GM19043 (cell line): Measurements from ENCODE around the gene OR5M8.

ENCODE experiments used
- ATAC-seq: cut with Tn5 transposase; IDR thresholded peaks from one replicate; pipeline ENCODE4 v1.9.1; 2021; ENCODE audit warnings: low read depth; ENCODE audit not compliant: unreplicated experiment

Gene OR5M8

GRCh38 chr11:56491270-56491669 lies at the start of gene OR5M8:
Gene OR5M8 (minus strand): TSS chr11:56491370. CDS start chr11:56491370, 0 bp downstream.
- ATAC-seq, result no peak

- no peak for ATAC-seq
These were observed 42.0 kb upstream of the OR5M8 start for GRCh38 chr11:56533054-56533740.

GRCh38 chr11:56531856-56532255 lies 40.7 kb upstream of the OR5M8 start:
- no peak for ATAC-seq

GRCh38 chr11:56522008-56522407 lies 30.8 kb upstream of the OR5M8 start:
- no peak for ATAC-seq

- no peak for ATAC-seq
These were observed 22.1 kb upstream of the OR5M8 start for GRCh38 chr11:56513280-56513679.

- no peak for ATAC-seq
These were observed 18.3 kb upstream of the OR5M8 start for GRCh38 chr11:56509439-56509838.

- no peak for ATAC-seq
These were observed 5.8 kb upstream of the OR5M8 start for GRCh38 chr11:56497010-56497409.

GRCh38 chr11:56495117-56495516 lies 3.9 kb upstream of the OR5M8 start:
- ATAC-seq, result no peak

- no peak for ATAC-seq
These were observed 4.4 kb downstream of the OR5M8 start for GRCh38 chr11:56486801-56487200.

GRCh38 chr11:56474729-56475235 lies 16.4 kb downstream of the OR5M8 start:
- ATAC-seq, result no peak

GRCh38 chr11:56473252-56473651 lies 17.9 kb downstream of the OR5M8 start, which contains the start of gene OR5M3:
Gene OR5M3 (minus strand): TSS chr11:56473352. CDS start chr11:56470497, 2,855 bp downstream.
- ATAC-seq, result no peak

- ATAC-seq, result no peak
These were observed 34.1 kb downstream of the OR5M8 start for GRCh38 chr11:56457076-56457475.

GRCh38 chr11:56453521-56453920 lies 37.6 kb downstream of the OR5M8 start:
- ATAC-seq, result no peak
